H54 (cell line): ENCODE data around the gene HAPLN3.
A peak's percentile ranks its signal among the peaks of the same experiment; 100 is the strongest.

Experiments
- DNase-seq: peaks from one replicate; pipeline ENCODE4 v3.0.0; 2011; ENCODE audit warnings: low spot score, mixed read lengths; ENCODE audit not compliant: insufficient read length
- FAIRE-seq: peaks from 3 replicates; lab custom pipeline; 2011; peaks lifted over from hg19 to GRCh38; lab: Jason Lieb, UNC
- POLR2A ChIP-seq: IDR thresholded peaks from 2 replicates; pipeline ENCODE4 v1.6.1; 2011; ENCODE audit warnings: low read depth, mild to moderate bottlenecking, low read length

Gene HAPLN3

GRCh38 chr15:88906130-88906529 lies 10.8 kb upstream of the HAPLN3 start:
- TF ChIP-seq POLR2A: no peak
- no peak for FAIRE-seq
- no peak for DNase-seq

GRCh38 chr15:88905576-88905975 lies 10.2 kb upstream of the HAPLN3 start:
- DNase-seq (no peak), FAIRE-seq (no peak)
- no peak for TF ChIP-seq POLR2A

GRCh38 chr15:88904624-88905327 lies 9.4 kb upstream of the HAPLN3 start:
- DNase-seq (peak; percentile 56), FAIRE-seq (no peak)
- TF ChIP-seq POLR2A: no peak

- TF ChIP-seq POLR2A: no peak
- DNase-seq: no peak
- FAIRE-seq: no peak
Observed at GRCh38 chr15:88904257-88904623, 8.9 kb upstream of the HAPLN3 start.

GRCh38 chr15:88902846-88903245 lies 7.5 kb upstream of the HAPLN3 start:
- no peak for DNase-seq
- TF ChIP-seq POLR2A: no peak
- no peak for FAIRE-seq

- DNase-seq: no peak
- no peak for FAIRE-seq
- no peak for TF ChIP-seq POLR2A
Observed at GRCh38 chr15:88902221-88902835, 7.0 kb upstream of the HAPLN3 start.

- no peak for TF ChIP-seq POLR2A
- DNase-seq: no peak
- no peak for FAIRE-seq
Observed at GRCh38 chr15:88901508-88902220, 6.3 kb upstream of the HAPLN3 start.

GRCh38 chr15:88900982-88901418 lies 5.7 kb upstream of the HAPLN3 start:
- FAIRE-seq: no peak
- DNase-seq: no peak
- no peak for TF ChIP-seq POLR2A

- FAIRE-seq (no peak), DNase-seq (no peak)
- no peak for TF ChIP-seq POLR2A
Observed at GRCh38 chr15:88900309-88900981, 5.1 kb upstream of the HAPLN3 start.

- FAIRE-seq (no peak), DNase-seq (no peak)
- no peak for TF ChIP-seq POLR2A
Observed at GRCh38 chr15:88899251-88899650, 3.9 kb upstream of the HAPLN3 start.

GRCh38 chr15:88898736-88899135 lies 3.4 kb upstream of the HAPLN3 start:
- no peak for TF ChIP-seq POLR2A
- FAIRE-seq: no peak
- no peak for DNase-seq

- DNase-seq (peak; percentile 71), FAIRE-seq (no peak)
- no peak for TF ChIP-seq POLR2A
Observed at GRCh38 chr15:88897456-88898194, 2.3 kb upstream of the HAPLN3 start.

GRCh38 chr15:88897142-88897455 lies 1.8 kb upstream of the HAPLN3 start:
- no peak for FAIRE-seq

More at GRCh38 chr15:88897142-88897455, 1.8 kb upstream of the HAPLN3 start:
- DNase-seq: no peak
- TF ChIP-seq POLR2A: no peak
